ENCODE data around the gene ETFB. TPM values are rescaled to one million over a fixed set of nuclear protein-coding genes. Genes with fewer than 3 reads are reported as not detected.

The ETFB gene
- total RNA-seq: 109 and 114 TPM in 2 replicates

DNA sequence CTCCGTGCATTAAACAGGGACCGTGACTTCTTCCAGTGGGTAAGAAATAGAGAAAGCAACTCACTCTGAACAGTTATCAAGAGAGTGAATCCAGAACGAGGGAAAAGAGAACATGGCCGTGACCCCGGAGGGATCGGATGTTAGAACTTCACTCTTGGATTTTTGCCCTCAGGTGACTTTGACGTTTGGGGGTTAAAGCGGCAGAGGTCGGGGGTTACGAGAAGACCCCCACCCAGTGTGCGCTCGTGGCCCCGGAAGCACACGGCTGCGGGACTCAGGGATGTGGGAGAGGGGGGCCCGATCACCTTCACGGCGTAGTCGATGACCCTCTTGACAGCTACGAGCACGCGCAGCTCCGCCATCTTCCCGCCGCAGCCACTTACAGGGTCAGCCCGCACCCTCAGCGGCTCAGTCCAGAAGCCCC lies at the start of gene ETFB:
TSS of gene ETFB (minus strand) at position 424 of the 424 bp plus-strand sequence. CDS start at position 362, 62 bp downstream.

GRCh38 chr19:51387924-51388389 lies 21.8 kb upstream of the ETFB start, which contains the start of gene LIM2:
LIM2 (minus strand) TSS chr19:51387974; CDS start chr19:51387443, 531 bp downstream.

DNA sequence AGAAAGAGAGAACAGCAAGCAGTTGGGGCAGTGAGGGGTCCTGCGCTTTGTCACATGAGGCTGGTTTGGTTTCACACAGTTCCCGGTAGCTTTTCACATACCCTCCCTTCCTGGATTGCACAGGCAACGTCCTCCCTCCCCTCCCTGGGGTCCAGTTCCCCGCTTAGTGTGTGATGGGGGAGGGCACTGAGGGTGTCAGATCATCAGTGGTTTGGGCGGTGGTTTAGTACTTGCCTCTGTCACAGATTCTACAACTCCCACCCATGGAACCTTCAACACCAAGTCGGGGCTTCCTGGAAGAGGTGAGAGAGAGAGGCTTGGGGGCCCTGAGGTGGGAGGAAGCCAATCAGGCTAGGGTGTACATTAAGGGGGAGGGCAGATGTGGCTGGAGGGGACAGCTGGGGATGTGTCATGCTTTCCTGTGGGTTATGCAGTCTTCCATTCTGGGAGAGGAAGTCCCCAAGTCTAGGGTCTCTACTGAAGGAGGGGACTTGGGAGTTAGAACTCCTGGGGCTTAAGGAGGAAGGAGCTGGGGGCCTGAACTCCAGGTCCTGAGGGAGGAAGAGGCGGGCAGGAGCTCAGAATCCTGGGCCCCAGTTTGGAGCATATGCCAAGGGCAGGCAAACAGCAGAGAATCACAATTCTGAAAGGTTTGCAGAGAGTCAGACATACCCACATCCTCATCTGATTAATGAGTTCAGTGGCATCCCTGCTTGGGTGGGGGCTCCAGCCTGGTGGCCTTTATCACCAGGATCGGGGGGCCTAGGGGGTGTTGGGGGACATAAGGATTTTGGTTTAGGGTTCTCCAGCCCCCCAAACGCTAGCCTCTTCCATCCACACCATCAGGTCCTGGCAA lies 6.7 kb upstream of the ETFB start, which contains the start of gene NKG7:
TSS of gene NKG7 (minus strand) at position 6 of the 856 bp plus-strand sequence. CDS start 119 bp downstream, outside the sequence.

DNA sequence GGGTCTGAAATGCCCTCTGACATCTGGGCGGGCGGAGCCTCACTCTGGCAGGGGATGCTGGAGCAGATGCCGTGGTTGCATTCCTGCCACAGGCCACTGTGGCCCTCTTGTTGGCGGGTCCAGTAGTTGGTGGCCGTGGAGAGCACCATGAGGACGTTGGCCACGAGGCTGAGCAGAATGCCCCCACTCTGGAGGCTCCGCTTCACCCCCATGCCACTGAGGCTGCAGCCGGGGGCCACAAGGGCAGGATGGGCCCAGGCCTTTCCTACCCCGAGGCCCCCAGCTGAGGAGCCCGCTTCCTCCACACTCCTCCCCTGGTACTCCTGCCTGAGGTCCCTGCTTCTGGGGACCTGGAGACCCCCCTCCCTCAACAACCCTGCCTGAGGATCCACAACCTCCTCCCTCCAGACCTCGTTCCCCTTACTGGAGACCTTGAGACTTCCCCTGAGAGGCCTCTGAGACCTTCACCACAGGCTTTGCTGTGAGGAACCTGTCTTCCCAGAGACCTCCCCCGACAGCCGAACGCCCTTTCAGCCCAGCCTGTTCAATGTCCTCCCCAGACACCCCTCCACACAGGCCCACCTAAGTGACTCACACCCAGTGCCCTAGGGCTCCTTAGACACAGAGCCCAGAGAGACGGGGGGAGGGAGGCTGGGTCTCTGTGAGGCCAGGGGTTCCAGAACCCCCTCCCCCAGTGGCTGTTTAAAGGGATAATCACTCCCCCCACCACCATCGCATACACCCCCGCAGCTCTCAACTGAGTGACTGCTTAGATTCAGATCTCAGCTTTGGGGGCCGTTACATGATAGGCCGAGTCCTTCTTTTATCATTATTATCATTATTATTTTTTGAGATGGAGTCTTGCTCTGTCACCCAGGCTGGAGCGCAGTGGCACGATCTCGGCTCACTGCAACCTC lies 2.4 kb upstream of the ETFB start, which contains the start of gene CLDND2:
TSS of gene CLDND2 (minus strand) at position 638 of the 917 bp plus-strand sequence. CDS start at position 212, 426 bp downstream.

GRCh38 chr19:51341976-51342580 lies 24.1 kb downstream of the ETFB start, which contains the start of gene VSIG10L:
VSIG10L (minus strand) TSS chr19:51342139; CDS start chr19:51342124, 15 bp downstream.

GRCh38 chr19:51311351-51312257 lies 54.6 kb downstream of the ETFB start, which contains the start of gene IGLON5:
IGLON5 (plus strand) TSS chr19:51311644; CDS start chr19:51311848, 204 bp downstream.

Other genes starting within 250 kb of the ETFB start
- gene SIGLEC9, start 241.5 kb downstream of the ETFB start, total RNA-seq: not detected in 2 replicates
- not detected in 2 replicates for gene SIGLEC7, start 224.1 kb downstream of the ETFB start, total RNA-seq
- gene CD33, start 141.3 kb downstream of the ETFB start, total RNA-seq: not detected in 2 replicates
- gene SIGLECL1, start 115.3 kb downstream of the ETFB start, total RNA-seq: not detected in 2 replicates
- 0.09 and 0.58 TPM in 2 replicates for gene IGLON5, start 54.7 kb downstream of the ETFB start, total RNA-seq
- 0.35 and 2.0 TPM in 2 replicates for gene VSIG10L, start 24.2 kb downstream of the ETFB start, total RNA-seq
- not detected in 2 replicates for gene CLDND2, start 2.6 kb upstream of the ETFB start, total RNA-seq
- not detected in 2 replicates for gene NKG7, start 6.3 kb upstream of the ETFB start, total RNA-seq
- not detected in 2 replicates for gene LIM2, start 21.6 kb upstream of the ETFB start, total RNA-seq
- gene C19orf84, start 24.2 kb upstream of the ETFB start, total RNA-seq: not detected in 2 replicates
- not detected in 2 replicates for gene SIGLEC10, start 51.3 kb upstream of the ETFB start, total RNA-seq
- gene SIGLEC8, start 92.1 kb upstream of the ETFB start, total RNA-seq: not detected in 2 replicates
- gene CEACAM18, start 112.2 kb upstream of the ETFB start, total RNA-seq: not detected in 2 replicates
- gene SIGLEC12, start 135.4 kb upstream of the ETFB start, total RNA-seq: not detected in 2 replicates
- not detected in 2 replicates for gene SIGLEC6, start 165.3 kb upstream of the ETFB start, total RNA-seq
- gene ZNF175, start 204.9 kb upstream of the ETFB start, total RNA-seq: 2.6 and 3.3 TPM in 2 replicates